T-helper 2 cell (primary cell): ENCODE data around the gene TYROBP.
"Not testable (repeated sequence)": the region's sequence is repeated elsewhere in the genome, so short reads cannot be mapped to it uniquely, and the experiment has no call there.

Source experiments
- DNase-seq, 5 experiments: peaks; one replicate each; pipeline versions ENCODE4 v3.0.0 to v3.0.0-alpha.2; 2012 to 2022

Gene TYROBP

GRCh38 chr19:35931874-35932202, 23.7 kb upstream of the TYROBP start:
- DNase-seq: no peak

- DNase-seq: peak; percentile 96 to 100 (median 99)
These were observed 23.2 kb upstream of the TYROBP start for GRCh38 chr19:35931161-35931873.

DNA sequence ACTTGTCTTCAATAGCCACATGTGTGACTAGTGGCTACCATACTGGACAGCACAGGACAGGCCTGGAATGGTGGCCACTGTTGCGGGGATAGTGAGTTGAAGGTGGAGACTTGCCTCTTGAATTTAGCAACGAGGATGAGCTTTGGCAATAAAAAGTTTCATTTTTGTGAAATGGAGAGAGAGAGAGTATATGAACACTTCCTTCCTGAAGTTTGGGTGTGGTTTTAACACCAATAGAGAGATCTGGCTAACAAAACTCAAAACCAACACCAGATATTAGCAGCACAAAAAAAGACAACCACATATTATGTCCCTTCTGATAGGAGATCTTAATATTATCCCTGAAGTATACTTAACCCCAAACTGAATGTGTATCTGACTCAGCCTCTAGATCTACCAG, 21.8 kb upstream of the TYROBP start:
- peak in 2 of 5 experiments; percentile 54 to 80 for DNase-seq

DNA sequence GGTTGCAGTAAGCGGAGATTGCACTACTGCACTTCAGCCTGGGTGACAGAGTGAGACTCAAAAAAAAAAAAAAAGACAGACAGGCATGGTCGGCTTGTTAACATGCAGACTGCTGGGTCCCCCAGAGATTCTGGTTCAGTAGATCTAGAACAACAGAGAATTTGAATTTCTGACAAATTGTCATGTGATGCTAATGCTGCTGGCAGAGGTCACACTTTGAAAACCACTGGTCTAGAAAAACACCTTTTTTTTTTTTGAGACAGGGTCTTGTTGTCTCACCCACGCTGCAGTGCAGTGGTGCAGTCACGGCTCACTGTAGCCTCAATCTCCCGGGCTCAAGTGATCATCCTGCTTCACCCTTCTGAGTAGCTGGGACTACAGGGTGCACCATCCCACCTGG, 20.4 kb upstream of the TYROBP start:
- no peak for DNase-seq

DNA sequence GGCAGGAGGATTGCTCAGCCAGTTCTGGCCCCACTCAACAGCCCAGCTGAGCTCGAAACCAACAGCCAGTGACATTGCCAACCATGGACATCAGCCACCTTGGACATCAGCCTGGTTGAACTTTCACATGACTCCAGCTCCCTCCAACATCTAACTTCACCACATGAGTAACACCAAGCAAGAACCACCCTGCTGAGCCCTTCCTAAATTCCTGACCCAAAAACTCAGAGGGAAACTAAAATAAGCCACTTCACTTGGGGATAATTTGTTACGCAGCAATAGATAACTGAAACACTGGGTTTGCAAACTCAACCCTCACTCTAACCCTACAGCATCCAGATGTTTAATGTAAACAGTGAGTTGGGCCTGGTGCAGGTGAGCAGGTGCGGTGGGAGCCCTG, 17.4 kb upstream of the TYROBP start:
- DNase-seq: no peak

DNA sequence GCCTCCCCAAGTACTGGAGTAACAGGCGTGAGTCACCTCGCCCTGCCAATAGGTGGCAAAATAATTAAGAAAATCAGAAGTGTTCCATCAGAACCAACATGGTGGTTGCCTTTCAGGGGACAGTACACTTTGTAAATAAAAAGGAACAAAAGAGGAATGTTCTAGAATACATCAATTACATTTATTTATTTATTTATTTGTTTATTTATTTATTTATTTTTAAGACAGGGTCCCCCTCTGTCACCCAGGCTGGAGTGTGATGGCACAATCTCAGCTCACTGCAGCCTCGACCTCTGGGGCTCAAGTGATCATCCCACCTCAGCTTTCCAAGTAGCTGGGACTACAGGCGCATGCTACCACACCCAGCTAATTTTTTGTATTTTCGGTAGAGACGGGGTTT, 12.9 kb upstream of the TYROBP start:
- no peak for DNase-seq

DNA sequence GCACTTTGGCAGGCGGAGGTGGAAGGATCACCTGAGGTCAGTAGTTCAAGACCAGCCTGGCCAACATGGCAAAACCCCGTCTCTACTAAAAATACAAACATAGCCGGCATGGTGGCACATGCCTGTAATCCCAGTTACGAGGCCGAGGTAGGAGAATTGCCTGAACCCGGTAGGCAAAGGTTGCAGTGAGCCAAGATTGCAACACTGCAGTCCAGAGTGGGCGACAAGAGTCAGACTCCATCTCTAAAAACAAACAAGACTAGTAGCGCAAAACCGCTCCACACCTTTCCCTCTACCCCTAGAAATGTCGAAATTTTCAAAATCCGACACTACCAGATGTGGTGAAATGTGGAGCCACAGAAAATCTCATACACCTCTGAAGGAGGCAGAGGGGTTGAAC, 11.2 kb upstream of the TYROBP start:
- DNase-seq: no peak

- DNase-seq: no peak
These were observed 7.3 kb upstream of the TYROBP start for GRCh38 chr19:35915443-35915842.

DNA sequence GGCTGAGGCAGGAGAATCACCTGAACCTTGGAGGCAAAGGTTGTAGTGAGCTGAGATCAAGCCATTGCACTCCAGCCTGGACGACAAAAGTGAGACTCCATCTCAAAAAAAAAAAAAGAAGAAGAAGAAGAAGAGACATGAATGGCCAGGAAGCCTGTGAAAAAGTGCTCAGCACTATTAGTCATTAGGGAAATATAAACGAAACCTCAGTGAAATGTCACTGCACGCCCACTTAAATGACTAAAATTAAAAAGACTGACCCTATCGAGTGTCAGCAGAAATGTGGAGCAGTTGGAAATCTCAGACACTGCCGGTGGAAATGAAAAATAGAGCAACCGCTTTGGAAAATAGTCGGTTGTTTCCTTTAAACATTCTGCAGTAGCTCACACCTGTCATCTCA, 5.5 kb upstream of the TYROBP start:
- DNase-seq: no peak

DNA sequence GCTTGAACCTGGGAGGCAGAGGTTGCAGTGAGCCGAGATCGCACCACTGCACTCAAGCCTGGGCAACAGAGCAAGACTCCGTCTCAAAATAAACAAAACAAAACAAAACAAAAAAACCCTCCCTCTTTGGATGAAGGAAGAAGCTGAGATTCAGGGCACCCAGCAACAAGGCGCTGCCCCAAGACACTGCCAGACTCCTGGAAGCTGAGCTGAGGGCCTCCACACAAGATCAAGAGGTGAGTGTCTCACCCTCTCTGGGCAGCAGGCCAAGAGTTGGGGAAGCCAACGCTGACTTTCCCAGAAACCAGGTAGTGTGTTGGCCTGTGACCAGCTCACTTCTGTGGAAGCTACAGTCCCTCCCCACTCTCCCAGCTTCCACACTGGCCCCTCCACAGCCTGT, 3.7 kb upstream of the TYROBP start:
- DNase-seq: no peak

- no peak for DNase-seq
These were observed 3.1 kb upstream of the TYROBP start for GRCh38 chr19:35911173-35911572.

DNA sequence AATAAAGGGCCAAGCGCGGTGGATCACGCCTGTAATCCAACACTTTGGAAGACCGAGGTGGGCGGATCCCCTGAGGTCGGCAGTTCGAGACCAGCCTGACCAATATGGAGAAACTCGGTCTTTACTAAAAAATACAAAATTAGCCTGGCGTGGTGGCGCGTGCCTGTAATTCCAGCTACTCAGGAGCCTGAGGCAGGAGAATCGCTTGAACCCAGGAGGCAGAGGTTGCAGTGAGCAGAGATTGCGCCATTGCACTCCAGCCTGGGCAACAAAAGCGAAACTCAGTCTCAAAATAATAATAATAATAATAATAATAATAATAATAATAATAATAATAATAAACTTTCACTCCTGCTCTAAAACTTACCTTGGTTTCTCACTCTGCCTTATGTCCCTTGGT, 2.3 kb upstream of the TYROBP start:
- DNase-seq: not testable (repeated sequence)

GRCh38 chr19:35909684-35910035, 1.6 kb upstream of the TYROBP start:
- no peak for DNase-seq

DNA sequence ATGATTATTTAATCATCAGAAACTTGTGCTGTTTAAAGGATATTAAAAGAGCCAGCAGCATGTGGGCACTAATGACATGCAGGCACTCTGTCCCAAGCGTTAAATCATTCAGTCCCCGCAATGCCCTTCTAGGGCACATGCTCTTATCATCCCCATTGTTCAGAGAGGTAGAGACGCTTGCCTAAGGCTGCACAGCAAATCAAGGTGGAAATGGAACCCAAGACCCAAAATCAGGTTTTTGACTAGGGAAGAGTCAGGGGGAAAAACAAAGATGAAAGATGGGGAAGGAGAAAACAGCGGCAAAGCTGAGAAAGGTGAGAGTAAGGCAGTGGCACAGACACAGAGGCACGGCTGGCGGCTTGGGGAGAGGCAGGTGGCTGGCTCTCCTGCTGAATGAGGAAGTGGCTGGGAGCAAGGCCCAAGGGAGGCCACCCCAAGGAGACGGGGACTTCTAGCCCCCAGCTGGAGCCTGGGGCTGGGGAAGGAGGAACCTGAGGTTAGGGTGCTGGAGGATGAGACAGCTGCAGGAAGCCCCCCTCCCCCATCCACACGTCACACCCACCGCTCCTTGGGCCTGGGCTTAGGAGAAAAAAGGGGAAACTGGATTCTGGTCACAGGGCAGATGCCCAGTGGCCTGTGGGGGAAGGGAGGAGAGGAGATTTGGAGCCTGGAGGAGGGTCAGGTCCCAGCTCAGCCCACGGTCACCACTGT, 1.0 kb upstream of the TYROBP start:
- DNase-seq: no peak

DNA sequence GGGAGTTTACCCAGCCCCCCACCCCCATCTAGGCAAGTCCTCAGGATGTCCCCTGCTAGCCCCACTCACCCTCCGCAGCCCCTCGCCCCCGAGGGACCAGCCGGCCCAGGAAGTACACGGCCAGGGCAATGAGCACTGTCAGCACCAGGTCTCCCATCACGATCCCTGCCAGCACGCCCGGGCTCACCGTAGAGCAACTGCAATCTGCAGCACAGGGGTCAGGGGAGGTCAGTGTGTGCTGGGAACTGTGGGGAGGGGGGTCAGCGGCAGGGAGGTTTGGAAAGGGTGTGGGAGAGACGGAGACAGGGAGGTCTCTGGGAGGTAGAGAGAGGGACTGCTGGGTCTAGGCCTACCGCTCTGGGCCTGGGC, 734 bp downstream of the TYROBP start:
- DNase-seq: no peak

DNA sequence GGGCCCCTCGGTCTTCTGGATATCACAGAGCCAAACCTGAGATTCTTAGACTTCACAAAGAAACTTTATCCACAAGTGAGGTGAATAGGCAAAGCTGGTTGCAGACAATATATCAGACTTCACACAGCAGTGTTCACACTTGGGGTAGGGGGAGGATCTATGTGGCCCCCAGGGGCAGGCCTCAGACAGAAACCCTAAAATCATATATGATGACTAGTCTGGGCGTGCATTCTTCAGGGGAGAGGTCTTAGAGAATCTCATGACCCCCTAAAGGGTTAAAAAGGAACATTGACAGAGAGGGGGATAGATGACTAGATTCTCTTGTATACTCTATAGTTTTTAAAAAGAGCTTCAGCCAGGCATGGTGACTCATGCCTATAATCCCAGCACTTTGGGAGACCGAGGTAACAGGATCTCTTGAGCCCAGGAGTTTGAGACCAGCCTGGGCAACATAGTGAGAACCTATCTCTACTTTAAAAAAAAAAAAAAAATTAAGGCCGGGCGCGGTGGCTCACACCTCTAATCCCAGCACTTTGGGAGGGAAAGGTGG, 2.8 kb downstream of the TYROBP start:
- DNase-seq: no peak

DNA sequence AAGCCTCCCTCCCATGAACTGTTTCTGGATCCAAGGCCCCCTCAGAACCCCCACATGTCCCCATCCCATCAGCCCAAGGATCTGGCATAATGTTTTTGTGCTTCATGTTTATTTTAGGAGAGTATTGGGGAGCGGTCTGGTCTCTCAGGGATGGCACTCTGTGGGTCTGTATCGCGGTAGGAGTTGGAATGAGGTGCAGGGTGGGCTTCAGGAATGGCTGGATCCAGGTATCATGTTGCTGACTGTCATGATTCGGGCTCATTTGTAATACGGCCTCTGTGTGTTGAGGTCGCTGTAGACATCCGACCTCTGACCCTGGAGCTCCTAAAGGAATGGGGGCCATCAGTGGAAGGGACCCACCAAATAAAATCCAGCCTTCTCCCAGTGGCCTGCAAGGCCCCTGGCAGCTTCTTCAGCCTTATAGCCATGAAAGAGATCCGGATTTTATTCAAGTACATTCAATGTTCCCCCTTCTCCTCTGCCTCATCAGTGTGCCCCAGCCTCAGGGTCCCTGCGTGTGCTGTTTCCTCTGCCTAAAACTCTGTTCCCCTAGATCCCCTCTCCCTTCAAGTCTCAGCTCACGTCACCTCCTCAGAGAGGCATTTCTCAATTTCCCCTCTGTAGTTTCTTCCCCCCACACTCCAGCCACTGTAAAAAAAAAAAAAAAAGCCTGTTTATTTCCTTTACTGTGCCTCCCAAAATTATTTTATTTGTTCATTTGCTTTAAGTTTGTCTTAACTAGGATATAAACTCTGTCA, 3.6 kb downstream of the TYROBP start:
- DNase-seq: no peak

DNA sequence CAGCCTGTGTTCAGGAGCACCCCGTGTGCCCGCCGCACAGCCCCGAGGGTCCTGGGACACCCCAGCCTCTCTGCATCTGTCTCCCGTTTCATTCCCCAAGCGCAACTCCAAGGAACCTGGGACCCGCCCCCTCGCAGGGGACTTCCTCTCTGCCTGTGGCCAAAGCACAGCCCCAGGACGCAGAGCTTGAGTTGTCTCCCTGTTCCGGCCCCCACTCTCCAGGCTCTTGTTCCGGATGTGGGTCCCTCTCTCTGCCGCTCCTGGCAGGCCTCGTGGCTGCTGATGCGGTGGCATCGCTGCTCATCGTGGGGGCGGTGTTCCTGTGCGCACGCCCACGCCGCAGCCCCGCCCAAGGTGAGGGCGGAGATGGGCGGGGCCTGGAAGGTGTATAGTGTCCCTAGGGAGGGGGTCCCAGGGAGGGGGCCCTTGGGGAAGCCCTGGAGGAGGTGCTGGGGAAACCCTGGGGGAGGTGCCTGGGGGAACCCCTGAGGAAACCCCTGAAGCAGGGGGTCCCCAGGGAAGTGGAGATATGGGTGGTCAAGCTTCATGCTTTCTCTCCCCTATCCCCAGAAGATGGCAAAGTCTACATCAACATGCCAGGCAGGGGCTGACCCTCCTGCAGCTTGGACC, 4.4 kb downstream of the TYROBP start:
- peak; percentile 66 to 99 (median 85) for DNase-seq

GRCh38 chr19:35902870-35903475, 5.1 kb downstream of the TYROBP start:
- DNase-seq: no peak

GRCh38 chr19:35901854-35902661, 6.0 kb downstream of the TYROBP start, which contains the start of gene HCST:
TSS of gene HCST (plus strand) at chr19:35902529. CDS start at chr19:35902594, 65 bp downstream.
- peak in 3 of 5 experiments; percentile 49 to 75 (median 75) for DNase-seq

GRCh38 chr19:35901055-35901644, 6.9 kb downstream of the TYROBP start:
- DNase-seq: no peak
